SK-N-SH treated with all-trans-retinoic acid at 6 μM for 48 hours (cell line): ENCODE measurements around the gene RORB.

ENCODE experiments used
- ATAC-seq: fragments of 200-7000 bp; cut with Tn5 transposase; 3 replicates; pipeline ENCODE4 v1.9.1; 2020; ENCODE audit warnings: mild to moderate bottlenecking, moderate library complexity
- ARNTL ChIP-seq: fragments of 450-650 bp; formaldehyde crosslinking; IDR thresholded peaks from 2 replicates; pipeline ENCODE4 v1.5.0; 2020; ENCODE audit warnings: low read depth, mild to moderate bottlenecking, moderate library complexity, borderline replicate concordance
- BACH2 ChIP-seq: fragments of 250-450 bp; sonication (Bioruptor Pico); IDR thresholded peaks from 2 replicates; pipeline ENCODE4 v1.9.0; 2021; ENCODE audit warnings: mild to moderate bottlenecking, borderline replicate concordance
- CSDC2 ChIP-seq: fragments of 250-450 bp; sonication (Bioruptor Pico); IDR thresholded peaks from 2 replicates; pipeline ENCODE4 v1.5.0; 2020; ENCODE audit warnings: mild to moderate bottlenecking, moderate library complexity
- CSRNP3 ChIP-seq: fragments of 250-450 bp; sonication (Bioruptor Pico); IDR thresholded peaks from 2 replicates; pipeline ENCODE4 v1.5.1; 2021; ENCODE audit warnings: mild to moderate bottlenecking, moderate library complexity
- ESRRG ChIP-seq: fragments of 250-450 bp; sonication (Bioruptor Pico); IDR thresholded peaks from 2 replicates; pipeline ENCODE4 v1.6.1; 2021; ENCODE audit warnings: mild to moderate bottlenecking
- GLIS3 ChIP-seq: fragments of 250-450 bp; sonication (Bioruptor Pico); IDR thresholded peaks from 2 replicates; pipeline ENCODE4 v1.5.0; 2020; ENCODE audit warnings: mild to moderate bottlenecking, moderate library complexity
- ISL1 ChIP-seq: fragments of 250-450 bp; sonication (Bioruptor Pico); IDR thresholded peaks from 2 replicates; pipeline ENCODE4 v2.1.2; 2022; ENCODE audit warnings: mild to moderate bottlenecking, moderate library complexity
- OSR1 ChIP-seq: fragments of 250-450 bp; sonication (Bioruptor Pico); IDR thresholded peaks from 2 replicates; pipeline ENCODE4 v1.8.0; 2022; ENCODE audit warnings: moderate library complexity, mild to moderate bottlenecking, inconsistent platforms
- PATZ1 ChIP-seq: fragments of 250-450 bp; sonication (Bioruptor Pico); IDR thresholded peaks from 2 replicates; pipeline ENCODE4 v1.8.0; 2020; ENCODE audit warnings: mild to moderate bottlenecking, moderate library complexity, borderline replicate concordance
- POU6F1 ChIP-seq: fragments of 250-450 bp; sonication (Bioruptor Pico); IDR thresholded peaks from 2 replicates; pipeline ENCODE4 v1.8.0; 2021; ENCODE audit warnings: low read depth, mild to moderate bottlenecking, moderate library complexity, borderline replicate concordance
- PPARA ChIP-seq: fragments of 250-450 bp; sonication (Bioruptor Pico); IDR thresholded peaks from 2 replicates; pipeline ENCODE4 v1.5.0; 2020; ENCODE audit warnings: mild to moderate bottlenecking, borderline replicate concordance
- RARB ChIP-seq: fragments of 250-450 bp; sonication (Bioruptor Pico); IDR thresholded peaks from 2 replicates; pipeline ENCODE4 v1.8.0; 2021; ENCODE audit warnings: mild to moderate bottlenecking, moderate library complexity
- TCF4 ChIP-seq: fragments of 250-450 bp; sonication (Bioruptor Pico); IDR thresholded peaks from 2 replicates; pipeline ENCODE4 v1.8.0; 2021; ENCODE audit warnings: mild to moderate bottlenecking, moderate library complexity, borderline replicate concordance
- TSHZ2 ChIP-seq: fragments of 250-450 bp; sonication (Bioruptor Pico); IDR thresholded peaks from 2 replicates; pipeline ENCODE4 v1.5.0; 2020; ENCODE audit warnings: mild to moderate bottlenecking, moderate library complexity
- ZC3H10 ChIP-seq: fragments of 250-450 bp; sonication (Bioruptor Pico); IDR thresholded peaks from 2 replicates; pipeline ENCODE4 v1.5.1; 2021; ENCODE audit warnings: mild to moderate bottlenecking, moderate library complexity
- ZFP3 ChIP-seq: fragments of 250-450 bp; sonication (Bioruptor Pico); IDR thresholded peaks from 2 replicates; pipeline ENCODE4 v1.5.0; 2020; ENCODE audit warnings: mild to moderate bottlenecking, moderate library complexity
- ZNF565 ChIP-seq: fragments of 450-650 bp; formaldehyde crosslinking; conservative IDR thresholded peaks from 2 replicates; pipeline ENCODE4 v1.5.0; 2020; ENCODE audit warnings: low read depth, mild to moderate bottlenecking, moderate library complexity
- ZNF70 ChIP-seq: fragments of 450-650 bp; formaldehyde crosslinking; IDR thresholded peaks from 2 replicates; pipeline ENCODE4 v1.5.0; 2020; ENCODE audit warnings: mild to moderate bottlenecking, moderate library complexity
- ZNF8 ChIP-seq: fragments of 450-650 bp; formaldehyde crosslinking; IDR thresholded peaks from 2 replicates; pipeline ENCODE4 v1.5.0; 2020; ENCODE audit warnings: mild to moderate bottlenecking, moderate library complexity

RORB gene

GRCh38 chr9:74736646-74737045 lies 239.5 kb downstream of the RORB start:
- no peak for TF ChIP-seq ZNF565 (CRISPR knock-in tag)
- no peak for TF ChIP-seq OSR1 (CRISPR knock-in tag)
- no peak for TF ChIP-seq POU6F1 (CRISPR knock-in tag)
- no peak for TF ChIP-seq PATZ1 (CRISPR knock-in tag)
- no peak for TF ChIP-seq ZNF8 (CRISPR knock-in tag)
- no peak for TF ChIP-seq CSDC2 (CRISPR knock-in tag)
- no peak for TF ChIP-seq ZC3H10 (CRISPR knock-in tag)
- TF ChIP-seq ARNTL: no peak
- no peak for TF ChIP-seq RARB (CRISPR knock-in tag)
- TF ChIP-seq TSHZ2 (CRISPR knock-in tag): no peak
- TF ChIP-seq GLIS3 (CRISPR knock-in tag): no peak
- TF ChIP-seq ISL1 (CRISPR knock-in tag): no peak
- no peak for TF ChIP-seq BACH2 (CRISPR knock-in tag)
- no peak for TF ChIP-seq ESRRG
- TF ChIP-seq ZFP3 (CRISPR knock-in tag): no peak
- ATAC-seq: no peak

- ATAC-seq: no peak
- TF ChIP-seq ZNF565 (CRISPR knock-in tag): no peak
- no peak for TF ChIP-seq ZC3H10 (CRISPR knock-in tag)
- no peak for TF ChIP-seq PATZ1 (CRISPR knock-in tag)
- no peak for TF ChIP-seq TCF4 (CRISPR knock-in tag)
- TF ChIP-seq ARNTL: no peak
- no peak for TF ChIP-seq PPARA (CRISPR knock-in tag)
- no peak for TF ChIP-seq ZNF70 (CRISPR knock-in tag)
- TF ChIP-seq CSDC2 (CRISPR knock-in tag): no peak
- TF ChIP-seq ZNF8 (CRISPR knock-in tag): no peak
- TF ChIP-seq ISL1 (CRISPR knock-in tag): no peak
- TF ChIP-seq OSR1 (CRISPR knock-in tag): no peak
- TF ChIP-seq CSRNP3 (CRISPR knock-in tag): no peak
Observed at GRCh38 chr9:74742191-74742790, 245.2 kb downstream of the RORB start.
